GM18511 (cell line): ENCODE measurements around the gene KMT2E.
"Not testable (repeated sequence)": the region's sequence is repeated elsewhere in the genome, so short reads cannot be mapped to it uniquely, and the experiment has no call there.

ENCODE experiments used
- ATAC-seq: cut with Tn5 transposase; IDR thresholded peaks from one replicate; pipeline ENCODE4 v1.9.1; 2021; ENCODE audit warnings: mild to moderate bottlenecking, moderate library complexity; ENCODE audit not compliant: unreplicated experiment

Gene KMT2E

GRCh38 chr7:105013816-105014692 is at the start of gene KMT2E:
KMT2E (plus strand) TSS chr7:105014205; CDS start chr7:105040953, 26,748 bp downstream.
- peak; percentile 36 for ATAC-seq

DNA sequence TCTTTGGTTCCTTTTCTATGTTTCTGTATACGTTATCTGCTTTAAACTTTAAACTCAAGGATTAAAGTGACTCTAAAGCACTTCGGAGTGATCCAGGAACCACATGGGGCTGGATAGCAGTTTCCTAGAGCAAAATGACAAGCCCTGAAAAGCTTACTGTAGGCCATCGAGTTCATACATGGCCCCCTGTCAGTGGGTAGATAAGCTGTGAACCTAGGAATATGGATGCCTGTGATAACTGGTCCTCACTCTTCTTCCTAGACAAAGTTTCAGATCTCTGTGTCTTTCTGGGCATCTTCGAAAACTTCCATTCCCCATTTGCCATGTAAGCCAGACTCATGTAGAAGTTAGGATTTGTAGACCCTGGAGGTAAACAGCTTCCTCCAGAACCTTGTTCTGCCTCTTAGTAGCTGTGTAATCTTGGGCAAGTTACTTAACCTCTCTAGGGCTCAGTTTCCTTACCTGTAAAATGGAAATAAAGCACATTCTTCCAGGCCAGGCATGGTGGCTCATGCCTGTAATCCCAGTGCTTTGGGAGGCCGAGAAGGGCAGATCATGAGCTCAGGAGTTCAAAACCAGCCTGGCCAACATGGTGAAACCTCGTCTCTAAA is 49.3 kb upstream of the KMT2E start:
- no peak for ATAC-seq

- ATAC-seq: no peak
Observed at GRCh38 chr7:104966022-104966421, 48.0 kb upstream of the KMT2E start.

DNA sequence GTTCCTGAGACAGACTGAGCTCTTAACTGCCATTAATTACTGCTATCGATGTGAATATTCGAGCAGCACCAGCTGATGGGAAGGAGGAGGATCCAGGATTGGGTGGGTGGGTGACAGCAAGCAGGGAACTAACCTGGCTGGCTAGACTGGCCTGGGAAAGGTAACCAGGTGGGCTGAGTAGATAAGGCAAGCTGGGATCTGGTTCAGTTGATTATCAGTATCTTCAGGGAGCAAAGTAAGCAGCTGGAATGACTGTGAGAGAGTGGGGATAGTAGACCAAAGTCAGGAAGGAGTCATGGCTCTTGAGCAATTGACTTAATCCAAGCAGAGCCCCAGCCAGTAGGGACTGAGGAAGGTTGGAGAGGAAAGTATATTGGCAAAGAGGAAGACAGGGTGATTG is 46.9 kb upstream of the KMT2E start:
- ATAC-seq: no peak

- ATAC-seq: no peak
Observed at GRCh38 chr7:104967595-104967994, 46.4 kb upstream of the KMT2E start.

- ATAC-seq: no peak
Observed at GRCh38 chr7:104968648-104969047, 45.4 kb upstream of the KMT2E start.

- no peak for ATAC-seq
Observed at GRCh38 chr7:104969183-104969582, 44.8 kb upstream of the KMT2E start.

DNA sequence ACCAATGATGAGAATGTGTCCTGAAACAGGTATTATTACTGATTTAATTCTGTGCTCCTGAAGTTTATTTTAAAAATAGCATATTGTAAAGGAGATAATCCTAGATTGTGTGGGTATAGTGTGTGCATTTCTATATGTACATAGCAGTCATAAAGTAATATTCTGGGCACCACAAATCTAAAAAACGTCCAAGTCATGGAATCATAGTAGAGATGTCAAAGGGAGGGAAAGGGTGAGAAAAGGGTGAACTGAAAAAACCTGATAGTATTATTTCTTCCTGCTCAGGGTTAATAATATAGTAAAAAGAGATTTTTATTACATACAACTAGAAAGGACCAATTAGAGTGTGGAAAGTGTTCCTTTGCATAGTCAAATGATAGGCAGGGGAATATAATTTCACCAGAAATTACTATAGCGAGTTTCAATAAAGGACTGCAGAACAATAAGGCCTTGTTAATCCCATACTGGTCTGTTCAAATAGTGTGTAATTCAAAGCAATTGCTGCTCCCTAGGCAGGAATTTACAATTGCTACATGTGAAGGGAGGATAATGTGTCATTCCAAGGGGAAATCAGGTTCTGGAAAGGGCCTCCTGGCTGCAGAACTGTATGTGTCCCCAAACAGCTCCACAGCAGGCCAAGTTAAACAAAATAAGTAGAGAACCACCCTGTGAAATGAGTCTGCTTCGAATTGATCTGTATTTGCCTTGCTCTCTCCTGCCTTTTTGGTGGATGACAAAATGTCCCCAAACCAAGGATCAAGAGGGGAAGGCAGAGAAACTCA is 42.5 kb upstream of the KMT2E start:
- no peak for ATAC-seq

GRCh38 chr7:104972500-104972899 is 41.5 kb upstream of the KMT2E start:
- ATAC-seq: no peak

DNA sequence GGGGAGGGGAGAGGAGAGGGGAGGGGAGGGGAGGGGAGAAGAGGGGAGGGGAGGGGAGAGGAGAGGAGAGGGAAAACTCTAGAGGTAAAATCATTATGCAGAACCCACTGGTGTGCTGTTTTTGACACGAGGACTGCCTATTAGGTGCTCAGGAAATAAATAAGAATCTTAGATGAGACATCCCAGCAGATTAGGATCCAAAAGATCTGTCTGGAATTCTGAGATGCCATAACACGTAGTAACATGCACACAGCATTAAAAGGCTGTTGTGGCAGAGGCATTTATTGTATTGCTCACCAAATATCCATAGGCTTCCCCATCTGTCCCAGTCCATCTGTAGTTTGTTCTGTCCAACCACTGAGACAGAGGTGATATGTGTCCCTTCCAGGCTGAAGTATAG is 40.8 kb upstream of the KMT2E start:
- no peak for ATAC-seq

GRCh38 chr7:104973909-104974415 is 40.0 kb upstream of the KMT2E start:
- ATAC-seq: no peak

DNA sequence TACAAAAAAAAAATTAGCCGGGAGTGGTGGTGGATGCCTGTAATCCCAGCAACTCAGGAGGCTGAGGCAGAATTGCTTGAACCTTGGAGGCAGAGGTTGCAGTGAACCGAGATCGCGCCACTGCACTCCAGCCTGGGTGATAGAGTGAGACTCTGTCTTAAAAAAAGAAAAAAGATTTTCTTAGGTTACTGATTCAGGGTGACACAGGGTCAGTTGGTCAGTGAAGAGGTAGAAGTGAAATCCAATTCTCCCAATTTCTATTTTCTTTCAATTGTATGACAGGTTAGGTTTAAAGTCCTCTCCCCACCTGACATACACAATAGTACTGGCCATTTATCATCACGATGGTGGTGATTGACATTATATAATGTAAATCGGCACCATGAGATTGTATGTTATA is 38.5 kb upstream of the KMT2E start:
- ATAC-seq: not testable (repeated sequence)

DNA sequence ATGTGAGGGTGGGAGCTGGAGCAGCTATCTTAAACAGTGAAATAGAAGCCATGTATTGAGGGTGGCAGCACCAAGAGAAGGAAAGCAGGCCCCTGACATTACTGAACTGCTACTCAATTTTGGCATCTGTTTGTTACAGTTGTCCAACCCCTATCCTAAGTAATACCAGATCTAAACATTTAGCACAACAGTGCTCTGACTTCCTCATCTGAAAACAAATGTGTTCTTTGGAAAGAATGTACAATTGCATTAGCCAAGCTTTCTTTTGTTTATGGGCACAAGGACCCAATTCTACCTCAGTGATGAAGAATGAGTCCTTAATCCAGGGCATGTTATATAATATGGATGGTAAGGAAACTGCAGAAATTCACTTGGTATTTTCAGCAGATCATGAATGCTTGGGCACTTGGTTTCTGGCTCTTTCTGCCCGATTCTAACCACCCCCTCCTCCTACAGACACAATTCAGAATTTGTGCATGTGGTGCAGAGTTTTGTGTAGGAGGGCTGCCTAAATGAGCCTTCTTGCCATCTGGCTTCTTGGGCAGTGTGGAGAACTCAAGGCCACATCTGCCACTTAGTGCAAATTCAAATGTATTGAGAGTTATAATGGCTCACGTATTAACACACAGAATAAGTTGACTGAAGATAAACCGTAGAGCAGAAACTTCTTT is 36.9 kb upstream of the KMT2E start:
- no peak for ATAC-seq

DNA sequence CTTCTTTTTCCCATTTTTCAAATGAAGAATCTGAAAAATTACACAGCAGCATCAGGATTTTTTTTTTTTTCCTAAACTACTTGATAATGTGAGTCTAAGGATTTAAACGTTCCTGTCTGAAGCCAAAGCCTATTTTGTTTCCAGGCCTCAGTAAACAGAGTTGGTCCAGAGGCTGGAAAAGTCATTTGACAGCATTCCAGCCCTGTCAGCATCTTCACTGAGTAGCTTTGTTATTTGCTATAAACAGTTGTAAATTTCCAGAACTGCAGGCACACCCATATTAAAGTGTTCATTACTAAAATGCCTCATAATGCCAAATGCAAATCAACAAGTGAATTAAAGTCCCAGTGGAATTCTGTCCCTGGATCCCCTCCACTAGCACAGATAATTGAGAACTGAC is 35.5 kb upstream of the KMT2E start:
- ATAC-seq: no peak

- no peak for ATAC-seq
Observed at GRCh38 chr7:104979167-104979841, 34.7 kb upstream of the KMT2E start.

GRCh38 chr7:104980440-104980839 is 33.6 kb upstream of the KMT2E start:
- no peak for ATAC-seq

DNA sequence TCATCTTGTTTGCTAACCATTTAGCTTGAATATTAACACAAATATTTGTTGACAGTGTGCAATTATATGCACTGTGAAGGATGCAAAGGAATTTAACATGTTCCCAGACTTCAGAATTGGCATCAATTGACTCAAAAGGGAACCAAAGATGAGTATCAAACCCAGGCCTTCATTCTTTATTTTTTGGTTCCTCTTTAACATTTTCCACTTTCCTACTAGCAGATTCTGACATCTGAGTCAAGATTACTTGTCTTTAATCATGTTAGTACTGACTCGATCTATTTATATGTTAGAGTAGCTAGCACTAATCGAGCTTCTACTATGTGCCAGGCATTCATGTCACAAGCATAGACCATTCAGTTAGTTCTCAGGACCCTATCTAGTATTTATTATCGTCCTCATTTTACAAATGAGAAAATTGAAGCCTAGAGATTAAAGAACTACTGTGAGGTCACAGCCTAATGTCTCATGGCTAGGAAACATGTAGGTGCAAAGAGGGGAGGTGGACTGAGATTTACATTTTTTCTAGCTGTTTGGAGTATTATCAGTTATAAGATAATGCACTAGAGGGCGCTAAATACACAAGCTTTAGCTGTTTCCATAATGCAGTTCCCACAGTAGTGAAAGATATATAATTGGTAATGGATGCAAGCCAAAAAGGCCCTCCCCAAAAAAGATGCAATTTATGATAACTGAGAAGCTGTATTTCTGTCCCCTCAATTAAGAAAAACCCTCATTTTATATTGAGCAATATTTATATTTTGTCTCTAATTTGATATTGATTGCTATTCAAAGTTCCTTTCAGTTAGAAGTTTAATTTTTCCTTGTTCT is 32.9 kb upstream of the KMT2E start:
- ATAC-seq: no peak

- ATAC-seq: no peak
Observed at GRCh38 chr7:104981672-104982037, 32.4 kb upstream of the KMT2E start.

- ATAC-seq: no peak
Observed at GRCh38 chr7:104982308-104983075, 31.5 kb upstream of the KMT2E start.
